ENCODE measurements around the gene ASTN2.

Gene ASTN2

GRCh38 chr9:117355542-117355941, 59.3 kb downstream of the ASTN2 start:
- no peak for DNase-seq

DNA sequence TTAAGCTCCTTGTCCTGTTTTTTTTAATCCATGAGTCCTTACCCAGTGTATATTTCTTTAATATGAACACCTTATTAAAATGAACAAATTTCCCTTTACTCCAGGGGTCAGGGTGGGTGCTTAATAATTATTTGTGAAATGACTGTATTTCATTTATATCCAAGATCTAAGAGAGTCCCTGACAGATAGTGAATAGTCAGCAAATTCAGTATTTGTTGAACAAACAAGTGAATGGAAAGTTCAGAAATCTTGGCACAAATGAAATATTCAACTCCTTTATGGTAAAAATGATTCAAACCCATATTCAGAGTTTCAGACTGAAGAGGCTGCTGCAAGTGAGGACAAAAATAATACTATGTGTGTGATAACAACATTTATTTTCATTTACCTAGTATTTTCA, 59.9 kb downstream of the ASTN2 start:
- DNase-seq = no peak

- no peak for DNase-seq
These were observed 60.5 kb downstream of the ASTN2 start for GRCh38 chr9:117354244-117354847.

DNA sequence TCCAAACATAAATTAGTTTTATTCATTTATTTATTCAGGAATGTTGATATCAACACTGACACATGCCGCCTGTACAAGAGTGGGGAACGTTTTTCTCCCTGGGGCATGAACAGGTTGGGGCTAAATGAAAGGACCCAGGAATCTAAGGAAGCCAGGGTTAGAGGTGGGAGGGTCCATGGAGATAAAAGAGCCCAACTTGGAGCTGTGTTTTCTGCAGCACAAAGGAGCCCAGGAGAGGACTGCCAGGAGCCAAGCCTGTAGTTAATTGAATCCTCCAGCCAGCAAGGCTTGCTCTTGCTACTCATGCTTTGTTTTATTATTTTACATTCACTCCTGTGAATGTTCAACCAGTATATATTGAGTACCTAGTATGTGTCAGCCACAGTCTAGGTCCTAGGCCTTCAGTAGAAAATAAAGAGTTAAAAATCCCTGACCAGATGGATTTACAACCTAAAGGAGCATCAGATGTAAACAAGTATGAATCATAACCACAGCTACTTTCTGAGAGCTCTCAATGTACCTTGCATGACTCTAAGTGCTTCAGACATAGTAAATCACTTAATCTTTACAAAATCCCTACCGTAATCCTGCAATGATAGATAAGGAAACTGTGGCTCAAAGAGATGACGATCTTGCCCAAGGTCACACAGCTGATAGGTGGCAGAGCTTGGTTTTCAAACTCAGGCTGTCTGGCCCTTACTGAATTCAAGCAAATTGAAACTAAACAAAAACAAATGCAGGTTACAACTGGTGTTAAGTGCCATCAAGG, 69.8 kb downstream of the ASTN2 start:
- no peak for DNase-seq

DNA sequence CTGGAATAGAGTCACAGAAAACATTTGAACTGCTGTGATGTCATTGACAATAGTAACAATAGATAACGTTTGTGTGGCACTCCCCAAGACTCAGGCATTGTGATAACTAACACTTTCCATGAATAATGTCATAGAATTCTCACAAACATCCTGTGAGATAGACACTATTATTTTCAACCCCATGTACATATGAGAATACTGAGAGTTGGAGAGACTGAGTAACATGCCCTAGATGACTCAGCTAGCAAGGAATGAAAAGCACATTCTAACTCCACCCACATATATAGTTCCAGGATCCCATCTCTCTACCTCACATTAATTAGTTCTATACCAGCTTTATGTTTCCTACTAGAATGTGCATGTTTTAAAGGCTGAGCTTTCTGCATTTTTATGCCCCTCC, 71.4 kb downstream of the ASTN2 start:
- DNase-seq = no peak

DNA sequence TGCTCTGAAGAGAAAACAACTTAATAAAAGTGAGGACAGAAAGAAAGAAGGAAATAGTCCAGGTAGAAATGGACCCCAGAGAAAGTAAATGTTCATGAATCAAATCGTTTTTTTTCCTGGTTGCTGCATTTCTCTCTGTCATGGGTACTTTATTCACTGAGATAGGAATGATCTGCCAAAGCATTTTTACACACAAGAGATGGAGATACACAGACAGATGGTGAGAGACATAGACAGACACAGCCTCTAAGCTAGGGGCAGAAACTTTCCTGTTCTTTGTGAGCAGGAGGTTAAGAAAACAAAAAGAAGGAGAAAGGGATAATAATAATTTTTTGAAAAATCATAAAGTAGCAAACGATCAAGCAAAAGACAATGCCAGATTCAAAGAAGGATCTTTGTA, 73.7 kb downstream of the ASTN2 start:
- DNase-seq = no peak

DNA sequence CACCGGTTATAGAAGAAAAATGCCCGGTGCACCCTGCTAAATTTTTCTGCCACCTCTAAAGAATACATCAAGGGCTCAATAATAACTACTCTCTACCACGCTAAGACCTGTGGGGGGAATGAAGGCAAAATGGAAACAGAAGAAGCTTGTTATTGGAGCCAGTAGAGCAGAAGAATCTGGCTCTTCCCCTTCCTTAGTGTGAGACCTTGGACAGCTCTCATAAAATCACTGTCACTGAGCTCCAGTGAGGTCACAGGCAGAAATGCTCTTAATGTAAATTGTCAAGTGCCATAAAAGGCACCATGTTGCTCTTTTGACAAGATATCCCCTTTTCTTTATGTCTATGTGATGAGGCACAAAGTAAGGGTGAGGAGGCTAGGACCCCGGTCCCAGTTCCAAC, 74.4 kb downstream of the ASTN2 start:
- DNase-seq = no peak

DNA sequence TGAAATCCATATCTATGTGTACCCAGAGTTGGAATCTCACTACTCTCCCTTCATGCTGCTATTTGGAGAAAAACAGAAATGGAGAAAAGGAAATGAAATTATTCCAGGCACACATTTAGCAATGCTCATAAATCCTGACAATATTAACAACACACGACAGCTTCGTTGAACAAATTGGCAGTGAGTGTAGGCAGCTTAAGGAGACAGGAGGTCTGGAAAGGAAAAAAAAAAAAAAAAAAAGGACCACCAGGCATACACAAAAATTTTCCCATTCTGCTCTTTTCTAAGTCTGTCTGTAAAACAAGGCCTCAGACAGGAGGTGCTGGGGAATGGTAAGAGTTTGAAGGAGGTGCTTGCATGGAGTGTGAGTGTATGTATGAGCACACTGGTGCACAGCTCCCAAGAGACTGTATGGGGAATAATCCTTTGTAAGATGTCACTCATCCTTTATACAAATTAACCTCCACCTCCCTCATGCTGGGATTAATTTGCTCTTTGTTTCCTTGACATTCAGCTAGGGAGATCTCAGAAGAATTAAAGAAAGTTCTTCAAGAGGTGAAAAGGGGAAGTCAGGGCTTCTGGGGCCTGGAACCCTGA, 78.9 kb downstream of the ASTN2 start:
- no peak for DNase-seq

GRCh38 chr9:117334101-117334500, 80.8 kb downstream of the ASTN2 start:
- DNase-seq = no peak

GRCh38 chr9:117325831-117326230, 89.0 kb downstream of the ASTN2 start:
- DNase-seq = no peak

- no peak for DNase-seq
These were observed 89.6 kb downstream of the ASTN2 start for GRCh38 chr9:117325110-117325731.

DNA sequence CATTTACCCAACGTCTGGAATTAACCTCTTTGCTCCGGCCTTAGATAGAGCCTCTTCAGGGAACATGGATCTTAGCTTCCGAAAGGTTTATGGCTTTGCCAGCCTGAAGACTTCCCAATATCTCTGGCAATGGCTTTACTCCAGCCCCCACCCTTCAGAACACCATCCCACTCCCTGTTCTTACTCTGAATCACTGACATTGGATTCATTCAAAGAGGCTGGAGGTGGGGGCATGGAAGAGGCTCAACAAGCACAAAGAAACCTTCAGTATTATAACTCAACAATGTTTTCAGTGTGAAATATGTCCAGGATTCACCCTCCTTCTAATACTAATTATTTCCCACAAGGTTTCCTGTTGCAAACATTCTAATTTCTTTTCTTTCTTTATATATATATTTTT, 91.5 kb downstream of the ASTN2 start:
- no peak for DNase-seq

- DNase-seq = no peak
These were observed 97.7 kb downstream of the ASTN2 start for GRCh38 chr9:117317192-117317591.

DNA sequence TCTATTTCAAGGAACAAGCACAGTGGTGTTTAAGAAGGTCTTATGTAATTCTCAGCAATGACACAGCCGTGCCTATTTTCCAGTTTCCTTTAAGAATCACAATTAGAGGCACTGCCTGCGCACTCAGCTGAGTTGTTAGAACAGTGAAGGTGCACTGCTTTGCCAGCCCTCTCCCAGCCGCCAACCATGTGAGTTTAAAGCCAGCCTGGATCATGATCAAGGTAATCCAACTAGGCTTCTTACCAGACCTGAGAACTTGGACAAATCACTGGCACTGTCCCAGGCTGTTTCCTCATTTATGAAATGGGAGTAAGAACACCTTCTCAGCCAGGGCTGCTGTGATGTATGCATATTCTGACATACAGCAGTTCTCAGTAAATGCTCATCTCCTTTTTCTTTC, 99.6 kb downstream of the ASTN2 start:
- no peak for DNase-seq

GRCh38 chr9:117313989-117314388, 100.9 kb downstream of the ASTN2 start:
- DNase-seq = no peak

DNA sequence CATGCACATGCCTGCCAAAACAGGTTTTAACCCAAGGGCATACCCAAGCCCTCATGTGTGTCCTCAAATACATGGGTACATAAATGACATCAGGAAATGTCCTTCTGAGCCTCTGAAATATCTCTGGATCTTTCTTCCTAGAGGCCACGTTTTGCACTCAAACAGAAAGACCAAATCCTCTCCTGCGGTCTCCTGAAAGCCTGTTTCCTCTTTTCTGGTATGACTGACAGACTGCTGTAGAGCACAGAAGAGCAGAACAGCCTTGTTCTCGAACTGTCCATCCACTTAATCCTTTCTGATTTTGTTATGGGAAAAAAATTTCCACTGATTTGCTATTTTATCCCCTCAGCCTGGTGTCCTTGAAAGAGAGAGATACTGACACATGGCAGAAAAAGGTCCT, 107.2 kb downstream of the ASTN2 start:
- DNase-seq = no peak

DNA sequence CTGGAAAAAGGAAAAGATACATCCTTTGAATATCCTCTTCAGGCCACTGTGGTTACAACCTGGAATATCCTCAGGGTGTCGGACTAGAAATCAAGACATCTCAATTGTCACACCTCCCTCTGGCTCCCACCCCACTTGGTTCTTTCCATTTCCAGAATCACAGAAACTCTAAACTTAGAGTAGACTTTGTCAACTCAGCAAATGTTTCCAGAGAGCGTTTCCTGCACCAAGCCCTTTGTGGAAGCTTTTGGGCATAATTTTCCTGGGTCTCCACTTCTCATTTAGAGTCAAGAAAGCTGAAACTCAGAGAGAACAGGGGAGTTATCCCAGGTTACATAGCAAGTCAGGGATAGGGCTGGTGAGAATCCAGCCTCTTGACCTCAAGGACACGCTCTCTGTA, 108.8 kb downstream of the ASTN2 start:
- no peak for DNase-seq

- DNase-seq = no peak
These were observed 109.4 kb downstream of the ASTN2 start for GRCh38 chr9:117305454-117305853.

- no peak for DNase-seq
These were observed 110.3 kb downstream of the ASTN2 start for GRCh38 chr9:117304549-117304948.

GRCh38 chr9:117303643-117304230, 111.1 kb downstream of the ASTN2 start:
- no peak for DNase-seq

DNA sequence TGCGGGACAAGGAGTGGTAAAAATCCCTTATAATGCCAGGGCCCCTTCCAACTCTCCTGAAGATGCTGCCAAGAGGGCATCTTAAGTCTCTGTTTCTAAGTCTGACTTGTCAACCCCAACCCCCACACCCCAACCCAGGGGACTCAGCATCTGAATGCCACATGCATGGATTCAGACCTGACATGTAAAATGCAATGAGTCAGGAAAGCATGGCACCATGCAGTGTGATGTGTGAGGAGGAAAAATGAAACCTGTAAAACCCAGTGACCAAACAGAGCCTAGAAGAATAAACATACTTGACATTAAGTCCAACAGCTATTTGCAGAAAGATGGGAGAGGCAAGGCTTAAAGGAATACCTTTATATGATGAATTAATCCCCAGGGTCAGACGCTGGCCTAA, 112.4 kb downstream of the ASTN2 start:
- no peak for DNase-seq

- DNase-seq = no peak
These were observed 114.3 kb downstream of the ASTN2 start for GRCh38 chr9:117300371-117301110.

DNA sequence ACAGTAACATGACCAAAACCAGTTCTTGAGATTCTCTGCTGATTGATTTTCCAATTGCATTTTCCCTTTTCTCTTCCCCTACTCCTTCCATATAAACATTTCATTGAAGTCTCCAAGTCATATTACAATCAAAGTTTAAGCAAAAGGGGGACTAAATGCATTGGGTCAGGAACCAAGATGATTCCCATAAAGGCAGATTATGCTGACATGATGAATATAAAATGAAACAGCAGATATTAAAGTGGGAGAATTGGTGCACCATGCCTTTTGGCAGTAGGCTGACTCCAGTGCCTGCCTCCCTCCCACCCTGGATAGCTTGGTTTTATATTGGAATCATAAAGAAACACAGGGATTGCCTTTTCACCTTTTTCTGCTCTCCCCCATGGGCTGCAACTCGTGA, 118.4 kb downstream of the ASTN2 start:
- DNase-seq = no peak
